Measurements from ENCODE around the gene IFT81.
"Not testable (repeated sequence)": the region's sequence is repeated elsewhere in the genome, so short reads cannot be mapped to it uniquely, and the experiment has no call there.

DNA sequence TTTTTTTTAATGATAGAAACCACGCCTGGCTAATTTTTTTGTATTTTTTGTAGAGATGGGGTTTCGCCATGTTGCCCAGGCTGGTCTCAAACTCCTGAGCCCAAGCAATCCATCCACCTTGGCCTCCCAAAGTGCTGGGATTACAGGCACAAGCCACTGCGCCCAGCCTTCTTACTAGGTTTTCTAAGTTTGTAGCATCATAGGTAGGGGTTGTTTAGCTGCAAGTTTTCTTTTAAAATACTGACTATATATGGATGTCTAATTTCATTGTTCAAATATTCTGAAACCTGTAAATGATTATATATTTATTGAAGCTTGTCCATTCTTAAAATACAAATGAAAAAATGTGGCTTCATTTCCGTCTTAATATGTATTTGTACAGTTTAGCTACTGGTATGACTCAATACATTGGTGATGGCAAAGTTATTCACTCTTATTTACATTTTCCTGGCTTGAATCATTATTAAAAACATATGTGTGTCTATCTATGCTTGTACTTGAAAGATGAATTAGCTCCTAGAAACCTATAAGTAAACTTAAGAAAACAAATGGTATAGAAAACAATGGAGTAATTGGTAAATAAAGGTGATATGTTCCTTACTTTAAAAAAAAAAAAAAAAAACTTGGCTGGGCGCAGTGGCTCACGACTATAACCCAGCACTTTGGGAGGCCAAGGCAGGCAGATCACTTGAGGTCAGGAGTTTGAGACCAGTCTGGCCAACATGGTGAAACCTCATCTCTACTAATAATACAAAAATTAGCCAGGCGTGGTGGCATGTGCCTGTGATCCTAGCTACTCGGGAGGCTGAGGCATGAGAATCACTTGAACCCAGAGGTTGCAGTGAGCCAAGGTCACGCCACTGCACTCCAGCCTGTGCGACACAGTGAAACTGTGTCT is 87.7 kb downstream of the IFT81 start:
- TF ChIP-seq, protein P1, sequence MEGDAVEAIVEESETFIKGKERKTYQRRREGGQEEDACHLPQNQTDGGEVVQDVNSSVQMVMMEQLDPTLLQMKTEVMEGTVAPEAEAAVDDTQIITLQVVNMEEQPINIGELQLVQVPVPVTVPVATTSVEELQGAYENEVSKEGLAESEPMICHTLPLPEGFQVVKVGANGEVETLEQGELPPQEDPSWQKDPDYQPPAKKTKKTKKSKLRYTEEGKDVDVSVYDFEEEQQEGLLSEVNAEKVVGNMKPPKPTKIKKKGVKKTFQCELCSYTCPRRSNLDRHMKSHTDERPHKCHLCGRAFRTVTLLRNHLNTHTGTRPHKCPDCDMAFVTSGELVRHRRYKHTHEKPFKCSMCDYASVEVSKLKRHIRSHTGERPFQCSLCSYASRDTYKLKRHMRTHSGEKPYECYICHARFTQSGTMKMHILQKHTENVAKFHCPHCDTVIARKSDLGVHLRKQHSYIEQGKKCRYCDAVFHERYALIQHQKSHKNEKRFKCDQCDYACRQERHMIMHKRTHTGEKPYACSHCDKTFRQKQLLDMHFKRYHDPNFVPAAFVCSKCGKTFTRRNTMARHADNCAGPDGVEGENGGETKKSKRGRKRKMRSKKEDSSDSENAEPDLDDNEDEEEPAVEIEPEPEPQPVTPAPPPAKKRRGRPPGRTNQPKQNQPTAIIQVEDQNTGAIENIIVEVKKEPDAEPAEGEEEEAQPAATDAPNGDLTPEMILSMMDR (IDR thresholded peaks at IDR 0.05; ENCODE audit: low read depth, low read length), result not testable (repeated sequence)
- TF ChIP-seq EZH2phosphoT487 (IDR thresholded peaks at IDR 0.05; ENCODE audit: low read depth), result not testable (repeated sequence)
